ENCODE results near the gene PIGT.

DNA sequence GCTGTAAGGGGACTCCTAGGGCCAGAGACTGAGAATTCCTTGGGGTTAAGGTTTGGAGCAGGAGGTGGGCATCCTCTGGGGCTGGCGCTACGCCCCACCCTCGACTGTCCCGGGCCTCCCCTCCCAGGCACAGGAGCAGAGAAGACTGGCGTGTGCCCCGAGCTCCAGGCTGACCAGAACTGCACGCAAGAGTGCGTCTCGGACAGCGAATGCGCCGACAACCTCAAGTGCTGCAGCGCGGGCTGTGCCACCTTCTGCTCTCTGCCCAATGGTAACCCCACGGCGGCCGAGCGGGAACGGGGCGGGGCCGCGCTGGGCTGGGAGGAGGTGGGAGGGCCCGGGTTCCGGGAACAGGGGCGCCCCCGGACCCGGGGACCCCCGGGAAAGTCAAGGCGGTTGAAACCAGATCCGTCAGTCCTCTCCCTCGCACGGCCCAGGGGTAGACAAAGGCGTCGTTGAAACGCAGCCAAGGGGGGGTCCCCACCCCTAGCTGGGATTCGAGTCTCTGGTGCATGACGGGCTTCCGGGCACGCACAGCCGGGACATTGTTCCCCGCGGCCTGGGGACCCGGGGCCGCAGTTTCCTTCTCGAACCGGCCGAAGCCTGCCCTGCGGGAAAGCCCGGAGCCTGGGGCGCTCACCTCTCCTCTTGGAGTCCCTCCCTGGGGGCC, 54.5 kb downstream of the PIGT start:
- TF ChIP-seq POLR2A (IDR thresholded peaks at IDR 0.05), result peak in 1 of 2 donors; percentile 43
- TF ChIP-seq, protein P1, sequence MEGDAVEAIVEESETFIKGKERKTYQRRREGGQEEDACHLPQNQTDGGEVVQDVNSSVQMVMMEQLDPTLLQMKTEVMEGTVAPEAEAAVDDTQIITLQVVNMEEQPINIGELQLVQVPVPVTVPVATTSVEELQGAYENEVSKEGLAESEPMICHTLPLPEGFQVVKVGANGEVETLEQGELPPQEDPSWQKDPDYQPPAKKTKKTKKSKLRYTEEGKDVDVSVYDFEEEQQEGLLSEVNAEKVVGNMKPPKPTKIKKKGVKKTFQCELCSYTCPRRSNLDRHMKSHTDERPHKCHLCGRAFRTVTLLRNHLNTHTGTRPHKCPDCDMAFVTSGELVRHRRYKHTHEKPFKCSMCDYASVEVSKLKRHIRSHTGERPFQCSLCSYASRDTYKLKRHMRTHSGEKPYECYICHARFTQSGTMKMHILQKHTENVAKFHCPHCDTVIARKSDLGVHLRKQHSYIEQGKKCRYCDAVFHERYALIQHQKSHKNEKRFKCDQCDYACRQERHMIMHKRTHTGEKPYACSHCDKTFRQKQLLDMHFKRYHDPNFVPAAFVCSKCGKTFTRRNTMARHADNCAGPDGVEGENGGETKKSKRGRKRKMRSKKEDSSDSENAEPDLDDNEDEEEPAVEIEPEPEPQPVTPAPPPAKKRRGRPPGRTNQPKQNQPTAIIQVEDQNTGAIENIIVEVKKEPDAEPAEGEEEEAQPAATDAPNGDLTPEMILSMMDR (IDR thresholded peaks at IDR 0.05), result no peak

All from uterus (tissue), 2 donors.